NCI-H345 (cell line): Measurements from ENCODE around the gene ARSJ.

ENCODE experiments used
- DNase-seq: peaks from one replicate; lab custom pipeline; 2025; lab: John Stamatoyannopoulos, UW

The ARSJ gene

GRCh38 chr4:113899271-113900070, 80.0 kb downstream of the ARSJ start:
- DNase-seq = no peak

DNA sequence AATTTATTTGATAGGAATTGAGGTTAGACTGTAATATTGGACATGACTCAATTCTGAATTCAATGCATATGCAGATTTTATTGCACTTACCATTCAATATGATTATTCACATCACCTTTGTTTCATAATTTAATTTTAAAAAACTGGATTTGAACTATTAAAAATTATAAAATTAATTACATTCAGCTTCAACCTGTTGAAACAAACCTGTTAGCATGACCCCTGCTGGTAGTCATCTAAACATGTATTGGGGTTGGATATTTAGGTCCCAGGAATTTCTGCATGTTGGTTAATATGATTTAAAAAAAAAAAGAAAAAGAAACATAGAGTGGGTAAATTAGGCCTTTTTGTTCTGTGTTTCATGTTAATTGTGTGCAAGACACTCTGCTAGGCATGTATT, 85.9 kb downstream of the ARSJ start:
- no peak for DNase-seq

DNA sequence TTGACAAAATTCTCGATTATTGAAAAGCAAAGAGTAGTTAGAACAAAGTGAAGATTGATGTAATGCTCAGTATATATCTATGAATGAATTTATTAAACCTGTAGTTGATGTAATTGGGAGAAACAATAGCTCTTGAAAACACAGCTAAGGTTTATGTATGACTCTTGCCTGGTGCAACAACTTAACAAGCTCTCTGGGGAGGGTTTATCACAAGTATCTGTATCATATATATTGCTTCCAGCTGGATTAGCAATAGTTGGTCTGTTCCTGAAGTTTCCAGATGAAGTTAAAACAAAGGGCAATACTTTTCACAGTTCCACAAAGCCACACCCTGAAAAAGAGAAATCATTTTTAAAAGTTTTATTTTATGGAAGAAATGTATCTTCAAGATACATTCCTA, 91.4 kb downstream of the ARSJ start:
- no peak for DNase-seq

DNA sequence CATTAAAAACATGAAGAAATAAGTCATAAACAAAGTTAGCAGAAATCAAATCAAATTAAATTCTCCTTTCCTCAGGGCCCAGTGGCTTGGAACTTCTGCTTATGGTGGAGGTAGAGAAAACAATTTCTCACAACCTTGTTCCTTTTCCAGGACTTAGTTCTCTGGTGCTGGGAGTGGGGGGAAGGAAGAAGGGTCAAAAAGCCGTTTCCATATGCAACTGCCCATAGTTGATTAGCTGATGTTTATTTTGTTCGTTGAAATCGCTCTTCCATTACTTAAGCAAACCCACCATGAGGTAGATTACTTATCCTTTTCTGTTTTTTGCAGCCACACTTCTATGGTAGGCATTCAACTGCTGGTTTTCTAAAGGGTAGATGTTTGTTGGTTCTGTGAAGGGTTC, 94.2 kb downstream of the ARSJ start:
- DNase-seq = no peak

DNA sequence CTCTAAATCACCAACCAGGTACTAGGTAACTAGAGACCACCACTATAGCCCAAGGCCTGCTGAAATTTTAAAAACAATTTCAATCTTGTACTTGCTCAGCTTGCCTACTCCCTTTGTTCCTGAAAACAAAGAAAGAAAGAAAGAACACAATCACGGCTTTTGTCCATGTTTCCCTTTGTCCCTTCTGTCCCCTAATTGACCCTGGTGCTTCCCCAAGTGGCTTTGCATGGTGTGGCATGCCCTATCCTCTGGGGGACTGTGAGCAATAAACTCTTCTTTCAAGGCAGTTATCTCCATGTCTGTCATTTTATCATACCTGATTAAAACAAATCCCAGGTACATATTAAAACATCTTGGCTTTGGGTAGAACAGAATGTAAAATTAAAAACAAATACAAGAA, 94.8 kb downstream of the ARSJ start:
- DNase-seq = no peak

GRCh38 chr4:113882668-113883067, 96.8 kb downstream of the ARSJ start:
- DNase-seq = no peak

DNA sequence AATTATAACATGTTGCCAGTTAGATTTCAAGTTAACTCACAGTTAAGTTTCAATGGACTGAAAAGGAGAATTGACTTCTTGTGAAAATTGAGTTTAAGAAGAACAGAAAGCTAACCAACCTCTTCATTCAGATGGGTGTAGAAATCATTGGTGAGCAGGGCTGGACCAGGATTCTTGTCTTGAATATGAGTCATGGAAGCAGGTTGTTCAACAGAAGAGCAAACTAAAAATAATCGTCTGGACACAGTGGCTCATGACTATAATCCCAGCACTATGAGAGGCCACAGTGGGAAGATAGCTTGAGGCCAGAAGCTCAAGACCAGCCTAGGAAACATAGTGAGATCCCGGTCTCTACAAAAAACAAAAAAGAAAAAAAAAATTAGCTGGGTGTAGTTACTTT, 98.2 kb downstream of the ARSJ start:
- no peak for DNase-seq

DNA sequence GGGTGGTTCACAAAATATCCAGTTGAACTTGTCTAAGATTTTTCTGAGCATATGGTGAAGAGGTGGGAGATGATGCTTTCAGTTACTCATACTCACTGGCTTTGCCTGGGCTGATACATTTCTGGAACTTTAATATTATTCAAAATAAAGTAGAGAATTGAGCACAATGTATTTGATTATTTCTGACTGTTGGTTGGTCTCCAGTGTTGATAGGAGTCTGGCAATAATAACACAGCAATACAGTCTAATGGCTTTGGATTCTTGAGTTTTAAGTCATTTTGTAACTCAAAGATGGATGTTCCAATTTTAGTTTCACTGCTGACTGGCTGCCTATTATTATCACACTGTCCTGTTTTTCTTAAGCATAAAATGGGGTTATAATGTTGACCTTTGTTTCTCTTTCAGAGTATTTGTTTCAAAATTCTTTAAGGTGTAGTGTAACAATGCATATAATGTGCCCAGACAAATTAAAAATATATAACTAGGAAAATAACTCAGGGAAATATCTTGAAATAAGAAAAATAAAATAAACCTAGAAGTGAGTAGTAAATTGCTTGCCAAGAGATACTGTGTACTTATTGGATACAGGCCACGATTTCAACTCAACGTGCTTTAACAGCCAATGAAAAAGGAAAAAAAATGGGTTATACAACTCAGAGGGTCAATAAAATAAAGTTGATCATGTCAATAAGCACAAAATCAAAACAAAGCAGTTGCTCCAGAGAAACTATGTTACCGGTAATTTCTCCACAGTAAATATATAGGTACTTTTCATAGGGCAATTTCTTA, 99.0 kb downstream of the ARSJ start:
- DNase-seq = no peak

GRCh38 chr4:113878668-113879067, 100.8 kb downstream of the ARSJ start:
- no peak for DNase-seq

DNA sequence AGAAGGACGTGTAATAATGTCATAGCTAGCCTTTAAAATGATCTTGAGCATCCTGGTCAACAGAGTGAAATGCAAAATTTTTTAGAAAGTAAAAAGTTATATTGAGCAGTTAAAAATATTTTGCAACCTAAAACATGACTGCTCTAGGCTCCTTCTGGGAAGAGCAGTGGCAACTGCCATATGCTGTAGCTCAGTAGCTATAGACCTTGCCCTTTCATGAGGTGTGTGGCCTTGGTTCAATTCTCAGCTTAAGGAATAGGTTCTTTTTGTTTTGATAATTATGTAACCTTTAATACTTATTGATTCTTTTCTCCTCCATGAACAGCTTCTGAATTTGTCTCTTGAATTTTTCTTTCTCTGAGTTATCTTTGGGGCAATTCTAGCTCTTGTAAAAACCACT, 105.0 kb downstream of the ARSJ start:
- DNase-seq = no peak

GRCh38 chr4:113873508-113873907, 105.9 kb downstream of the ARSJ start:
- DNase-seq = no peak

- DNase-seq = no peak
Observed at GRCh38 chr4:113872426-113873260, 106.8 kb downstream of the ARSJ start.

- DNase-seq = no peak
Observed at GRCh38 chr4:113871080-113871479, 108.4 kb downstream of the ARSJ start.

DNA sequence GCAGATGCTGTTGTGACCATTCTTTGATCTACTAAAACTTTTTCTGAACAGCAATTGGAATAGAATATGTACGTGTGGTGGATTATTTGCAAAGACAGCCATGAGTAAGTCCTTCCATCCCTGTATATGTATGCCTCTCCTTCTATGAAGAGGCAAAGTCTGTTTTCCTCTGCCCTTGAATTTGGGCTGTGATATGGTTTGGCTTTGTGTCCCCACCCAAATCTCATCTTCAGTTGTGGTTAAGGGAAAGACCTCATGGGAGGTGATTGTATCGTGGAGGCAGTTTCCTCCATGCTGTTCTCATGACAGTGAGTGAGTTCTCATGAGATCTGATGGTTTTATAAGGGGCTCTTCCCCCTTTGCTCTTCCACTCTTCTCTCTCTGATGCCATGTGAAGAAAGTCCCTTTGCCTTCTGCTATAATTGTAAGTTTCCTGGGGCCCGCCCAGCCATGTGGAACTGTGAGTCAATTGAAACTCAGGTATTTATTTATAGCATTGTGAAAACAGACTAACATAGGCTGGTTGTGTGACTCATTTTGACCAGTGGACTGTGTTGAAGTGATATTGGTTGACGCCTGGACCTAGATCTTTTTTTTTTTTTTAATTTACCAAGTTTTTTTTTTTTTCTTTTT, 109.6 kb downstream of the ARSJ start:
- DNase-seq = no peak

GRCh38 chr4:113866611-113867010, 112.8 kb downstream of the ARSJ start:
- DNase-seq = no peak

DNA sequence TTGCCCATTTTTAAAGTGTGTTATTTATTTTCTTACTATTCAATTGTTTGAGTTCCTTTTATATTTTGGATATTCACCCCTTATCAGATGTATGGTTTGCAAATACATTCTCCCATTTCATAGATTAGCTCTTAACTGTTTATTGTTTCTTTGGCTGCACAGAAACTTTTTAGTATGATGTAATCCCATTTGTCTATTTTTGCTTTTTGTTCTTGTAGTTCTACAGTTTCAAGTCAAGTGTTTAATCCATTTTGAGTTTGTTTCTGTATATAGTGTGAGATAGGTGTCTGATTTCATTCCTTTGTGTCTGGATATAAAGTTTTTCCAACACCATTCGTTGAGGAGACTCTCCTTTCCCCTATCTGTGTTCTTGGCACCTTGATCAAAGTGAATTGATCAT, 120.5 kb downstream of the ARSJ start:
- no peak for DNase-seq

- DNase-seq = no peak
Observed at GRCh38 chr4:113851816-113852215, 127.6 kb downstream of the ARSJ start.
